Spleen (tissue), 11 donors: ENCODE results near the gene MSN. TPM values are rescaled to one million over a fixed set of nuclear protein-coding genes. Genes with fewer than 3 reads are reported as not detected.
"Not testable (repeated sequence)": the region's sequence is repeated elsewhere in the genome, so short reads cannot be mapped to it uniquely, and the experiment has no call there.

ENCODE experiments used
- DNase-seq: peaks from one replicate; pipeline ENCODE4 v3.0.0-alpha.2; 2020
- H3K27ac ChIP-seq, 8 donors: fragments of 200-600 bp; sonication (generic) in 7 of 8; 1 replicate in 4 of 8; 2 replicates in 4 of 8; pipeline versions ENCODE4 v1.5.0 to v1.8.0; 2016 to 2021; ENCODE audit warnings: inconsistent platforms in 4 of 8, mild to moderate bottlenecking in 4 of 8, moderate library complexity in 1 of 8
- H3K27me3 ChIP-seq, 7 donors: fragments of 200-600 bp; sonication (generic) in 6 of 7; replicated peaks in 1 of 7; 1 replicate in 4 of 7; 2 replicates in 3 of 7; pipeline versions ENCODE4 v1.5.0 to v1.8.0; 2016 to 2021; ENCODE audit warnings: inconsistent platforms in 3 of 7, mild to moderate bottlenecking in 1 of 7
- H3K36me3 ChIP-seq, 6 donors: fragments of 200-600 bp; sonication (generic) in 5 of 6; 1 replicate in 4 of 6; 2 replicates in 2 of 6; pipeline versions ENCODE4 v1.5.0 to v1.8.0; 2016 to 2021; ENCODE audit warnings: inconsistent platforms in 2 of 6
- H3K4me1 ChIP-seq, 6 donors: fragments of 200-600 bp; sonication (generic) in 5 of 6; 1 replicate in 3 of 6; 2 replicates in 3 of 6; pipeline versions ENCODE4 v1.5.0 to v1.8.0; 2016 to 2021; ENCODE audit warnings: inconsistent platforms in 3 of 6
- H3K4me3 ChIP-seq, 8 donors: fragments of 200-600 bp; sonication (generic) in 7 of 8; 1 replicate in 4 of 8; 2 replicates in 4 of 8; pipeline versions ENCODE4 v1.5.0 to v1.8.0; 2016 to 2021; ENCODE audit warnings: inconsistent platforms in 4 of 8, mild to moderate bottlenecking in 4 of 8, moderate library complexity in 2 of 8
- H3K9me3 ChIP-seq, 8 donors: fragments of 200-600 bp; sonication (generic) in 7 of 8; 1 replicate in 4 of 8; 2 replicates in 4 of 8; pipeline versions ENCODE4 v1.5.0 to v1.8.0; 2016 to 2021; ENCODE audit warnings: inconsistent platforms in 4 of 8
- CTCF ChIP-seq, 11 experiments: fragments of 200-600 bp in 7 of 11; fragments of 450-650 bp in 4 of 11; sonication (generic) in 4 of 11; IDR thresholded peaks in 8 of 11; conservative IDR thresholded peaks in 3 of 11; 1 replicate in 7 of 11; 2 replicates in 4 of 11; pipeline versions ENCODE4 v1.4.0 to v1.8.0; 2016 to 2021; ENCODE audit warnings: antibody characterized with exemption in 11 of 11, inconsistent platforms in 4 of 11, mild to moderate bottlenecking in 1 of 11
- POLR2A ChIP-seq, 3 donors: fragments of 450-650 bp; IDR thresholded peaks; one replicate each; pipeline ENCODE4 v1.5.1; 2017; ENCODE audit warnings: antibody characterized with exemption in 3 of 3, mild to moderate bottlenecking in 1 of 3
- POLR2AphosphoS5 ChIP-seq, 3 donors: sonication (generic); formaldehyde crosslinking; IDR thresholded peaks; one replicate each; pipeline ENCODE4 v1.5.1; 2017; ENCODE audit warnings: antibody characterized with exemption in 3 of 3
- WGBS, 5 donors: extraction: QIAGEN DNeasy Blood & Tissue Kit in 3 of 5; methylation state at CpG; one replicate each; pipeline versions ENCODE4 v1.1.5 to v1.1.7; 2013 to 2018; 5-methylcytosine and 5-hydroxymethylcytosine counted together
- intact Hi-C: fragments of 100-400 bp; cut with DNase I; formaldehyde crosslinking; loops from one replicate; pipeline ENCODE4 v1.15.0; 2023; ENCODE audit warnings: low total_unique reads
- polyA plus RNA-seq, 3 donors: library from polyadenylated mRNA; stranded (reverse); fragments of 200-250 nt; gene quantifications; one replicate each; pipeline ENCODE4 v1.2.1, GENCODE V29; 2013
- total RNA-seq, 7 donors: library from RNA; depleted of rRNA in 3 of 7; stranded (reverse); fragments of >200 nt in 3 of 7; fragmentation: NEBNext Ultra II Directional in 4 of 7; extraction: Animal tissue kit (Norgen Biotek cat#: 25700) in 4 of 7; gene quantifications; one replicate each; pipeline versions ENCODE4 v1.1.0 to v1.2.1, GENCODE V29; 2016 to 2021
- donor health status: healthy with polysubstance abuse.
- donor health status: DM: no; HTN: no; CAD: no; lungs with moderate emphysema.
- donor health status: DM: no; HTN: no; CAD: no.
- donor health status: Bipolar disorder and iron deficiency.
- donor health status: healthy.
- donor health status: DM: no; HTN: no; CAD: no.
- donor health status: DM: yes; HTN: yes; CAD: no.

Gene MSN
- total and polyA plus RNA-seq, 10 donors = 101 to 396 (median 329) TPM

GRCh38 chrX:65634732-65635131 lies 32.7 kb upstream of the MSN start:
- 80 to 95% (median 87%) methylated on average over 4 of the region's 4 CpGs for WGBS, 5 donors
- intact Hi-C loops = no loop called here
- peak overlapping the region in 3 of 8 donors; percentile 12 to 48 (median 16) for H3K27ac ChIP-seq

GRCh38 chrX:65635378-65635777 lies 32.1 kb upstream of the MSN start:
- Histone ChIP-seq H3K4me3 (no peak overlapping the region), H3K4me1 (no peaks in the 10 kb centered on the region), H3K36me3 (no peaks in the 10 kb centered on the region), H3K9me3 (no peaks in the 10 kb centered on the region), H3K27ac (peak overlapping the region in 4 of 8 donors; percentile 12 to 48 (median 32)), H3K27me3 (no peaks in the 10 kb centered on the region)
- TF ChIP-seq CTCF (IDR thresholded peaks at IDR 0.05 in 8 of 11, conservative IDR thresholded peaks at IDR 0.05 in 3 of 11) = no peak
- TF ChIP-seq POLR2AphosphoS5 (IDR thresholded peaks at IDR 0.05) = no peak
- TF ChIP-seq POLR2A (IDR thresholded peaks at IDR 0.05) = no peak
- WGBS, 5 donors = 50 to 73% (median 67%) methylated on average over 3 of the region's 3 CpGs
- DNase-seq = no peak
- intact Hi-C loops = no loop called here

More at GRCh38 chrX:65634732-65635131, 32.7 kb upstream of the MSN start:
- Histone ChIP-seq H3K4me3 (no peak overlapping the region), H3K27me3 (no peaks in the 10 kb centered on the region), H3K9me3 (peaks cover 0 to 2% (median 0%) of the 10 kb centered on the region in 8 donors), H3K36me3 (no peaks in the 10 kb centered on the region), H3K4me1 (no peaks in the 10 kb centered on the region)
- TF ChIP-seq POLR2A (IDR thresholded peaks at IDR 0.05) (no peak), POLR2AphosphoS5 (IDR thresholded peaks at IDR 0.05) (no peak), CTCF (IDR thresholded peaks at IDR 0.05 in 8 of 11, conservative IDR thresholded peaks at IDR 0.05 in 3 of 11) (no peak)
- no peak for DNase-seq

- intact Hi-C loops = no loop called here
- DNase-seq = no peak
- no peak overlapping the region for H3K4me3 ChIP-seq
- no peaks in the 10 kb centered on the region for H3K27me3 ChIP-seq
- TF ChIP-seq CTCF (IDR thresholded peaks at IDR 0.05 in 8 of 11, conservative IDR thresholded peaks at IDR 0.05 in 3 of 11) (no peak), POLR2A (IDR thresholded peaks at IDR 0.05) (no peak)
- H3K27ac ChIP-seq = peak overlapping the region in 4 of 8 donors; percentile 12 to 48 (median 32)
- H3K9me3 ChIP-seq = no peaks in the 10 kb centered on the region
- no peaks in the 10 kb centered on the region for H3K4me1 ChIP-seq
- no peaks in the 10 kb centered on the region for H3K36me3 ChIP-seq
- 66 to 90% (median 73%) methylated on average over 2 of the region's 2 CpGs for WGBS, 5 donors
Measured at GRCh38 chrX:65635822-65636221, 31.6 kb upstream of the MSN start.

- H3K36me3 ChIP-seq, DNase-seq, H3K4me1 ChIP-seq, H3K9me3 ChIP-seq, H3K27me3 ChIP-seq, intact Hi-C loops, H3K4me3 ChIP-seq: not testable (repeated sequence)
- 81 to 92% (median 83%) methylated on average over 3 to 4 of the region's 4 CpGs for WGBS, 5 donors
- H3K27ac ChIP-seq = peak overlapping the region in 3 of 8 donors; percentile 12 to 48 (median 45)
Measured at GRCh38 chrX:65636261-65636660, 31.2 kb upstream of the MSN start.

GRCh38 chrX:65637335-65637734 lies 30.1 kb upstream of the MSN start:
- H3K4me3 ChIP-seq = no peak overlapping the region
- 91 to 97% (median 94%) methylated on average over 5 of the region's 5 CpGs for WGBS, 5 donors
- no peaks in the 10 kb centered on the region for H3K4me1 ChIP-seq
- H3K36me3 ChIP-seq = no peaks in the 10 kb centered on the region
- intact Hi-C loops = no loop called here
- H3K27me3 ChIP-seq = no peaks in the 10 kb centered on the region
- TF ChIP-seq POLR2AphosphoS5 (IDR thresholded peaks at IDR 0.05) (no peak), CTCF (IDR thresholded peaks at IDR 0.05 in 8 of 11, conservative IDR thresholded peaks at IDR 0.05 in 3 of 11) (no peak), POLR2A (IDR thresholded peaks at IDR 0.05) (no peak)
- H3K9me3 ChIP-seq = no peaks in the 10 kb centered on the region
- no peak overlapping the region for H3K27ac ChIP-seq
- DNase-seq = no peak
